ENCODE measurements around the gene BTRC. TPM values are rescaled to one million over a fixed set of nuclear protein-coding genes. Genes with fewer than 3 reads are reported as not detected.

BTRC gene
- total and polyA plus RNA-seq, 7 donors, result 6.1 to 19.3 (median 16.4) TPM

GRCh38 chr10:101494650-101495049, 140.7 kb downstream of the BTRC start:
- TF ChIP-seq CTCF (IDR thresholded peaks at IDR 0.05), result no peak
- ATAC-seq, result no peak
- no peak for DNase-seq
- Histone ChIP-seq H3K9me3 (no peaks in the 10 kb centered on the region), H3K27ac (no peak overlapping the region), H3K4me3 (no peak overlapping the region), H3K36me3 (ENCODE audit: insufficient read depth in 1 of 2, low read depth in 1 of 2) (no peaks in the 10 kb centered on the region), H3K27me3 (ENCODE audit: insufficient read depth in 3 of 3, low read length in 2 of 3) (no peaks in the 10 kb centered on the region), H3K4me1 (peaks cover 13% of the 10 kb centered on the region)
- 91 to 100% (median 91%) methylated on average over 1 of the region's 1 CpG for WGBS, 3 donors
- intact Hi-C loops (cut with DNase I), result no loop called here

GRCh38 chr10:101495324-101495925, 141.5 kb downstream of the BTRC start:
- DNase-seq, result no peak
- no peaks in the 10 kb centered on the region for H3K36me3 ChIP-seq (ENCODE audit: insufficient read depth in 1 of 2, low read depth in 1 of 2)
- no peak overlapping the region for H3K4me3 ChIP-seq
- no peaks in the 10 kb centered on the region for H3K27me3 ChIP-seq (ENCODE audit: insufficient read depth in 3 of 3, low read length in 2 of 3)
- no peaks in the 10 kb centered on the region for H3K9me3 ChIP-seq
- peaks cover 7% of the 10 kb centered on the region for H3K4me1 ChIP-seq
- 61 to 63% (median 62%) methylated on average over 4 of the region's 4 CpGs for WGBS, 3 donors
- TF ChIP-seq CTCF (IDR thresholded peaks at IDR 0.05), result peak; percentile 20
- H3K27ac ChIP-seq, result no peak overlapping the region
- ATAC-seq, result peak in 2 of 4 donors; percentile 66 to 76
- intact Hi-C loops (cut with DNase I), result no loop called here

- H3K27ac ChIP-seq, result no peak overlapping the region
- intact Hi-C loops (cut with DNase I), result loop anchor here in 1 of 2 donors (5.0 kb wide), 1 partner anchor 38 kb away; no protein-coding TSS in a partner anchor
- no peak overlapping the region for H3K4me3 ChIP-seq
- H3K9me3 ChIP-seq, result no peaks in the 10 kb centered on the region
- ATAC-seq (no peak), DNase-seq (no peak)
- TF ChIP-seq CTCF (IDR thresholded peaks at IDR 0.05), result no peak
- H3K36me3 ChIP-seq (ENCODE audit: insufficient read depth in 1 of 2, low read depth in 1 of 2), result no peaks in the 10 kb centered on the region
- 86 to 95% (median 90%) methylated on average over 1 to 2 of the region's 2 CpGs for WGBS, 3 donors
- H3K27me3 ChIP-seq (ENCODE audit: insufficient read depth in 3 of 3, low read length in 2 of 3), result no peaks in the 10 kb centered on the region
- no peaks in the 10 kb centered on the region for H3K4me1 ChIP-seq
Observed at GRCh38 chr10:101504438-101504837, 150.5 kb downstream of the BTRC start.

- no peak for TF ChIP-seq CTCF (IDR thresholded peaks at IDR 0.05)
- intact Hi-C loops (cut with DNase I), result no loop called here
- Histone ChIP-seq H3K27ac (no peak overlapping the region), H3K4me3 (no peak overlapping the region), H3K4me1 (no peaks in the 10 kb centered on the region), H3K36me3 (ENCODE audit: insufficient read depth in 1 of 2, low read depth in 1 of 2) (no peaks in the 10 kb centered on the region), H3K27me3 (ENCODE audit: insufficient read depth in 3 of 3, low read length in 2 of 3) (no peaks in the 10 kb centered on the region), H3K9me3 (no peaks in the 10 kb centered on the region)
- 79 to 81% (median 80%) methylated on average over 11 of the region's 11 CpGs for WGBS, 3 donors
- DNase-seq, result no peak
- ATAC-seq, result no peak
Observed at GRCh38 chr10:101506829-101507661, 153.1 kb downstream of the BTRC start.

Measured in psoas muscle (tissue), 8 donors.